Urothelium cell line (cell line): ENCODE measurements around the gene PITPNB.

Source experiments
- DNase-seq: peaks from one replicate; pipeline ENCODE4 v3.0.0; 2011; ENCODE audit warnings: low spot score, mixed read lengths
- FAIRE-seq: peaks from 2 replicates; lab custom pipeline; 2011; peaks lifted over from hg19 to GRCh38; lab: Jason Lieb, UNC

Gene PITPNB

DNA sequence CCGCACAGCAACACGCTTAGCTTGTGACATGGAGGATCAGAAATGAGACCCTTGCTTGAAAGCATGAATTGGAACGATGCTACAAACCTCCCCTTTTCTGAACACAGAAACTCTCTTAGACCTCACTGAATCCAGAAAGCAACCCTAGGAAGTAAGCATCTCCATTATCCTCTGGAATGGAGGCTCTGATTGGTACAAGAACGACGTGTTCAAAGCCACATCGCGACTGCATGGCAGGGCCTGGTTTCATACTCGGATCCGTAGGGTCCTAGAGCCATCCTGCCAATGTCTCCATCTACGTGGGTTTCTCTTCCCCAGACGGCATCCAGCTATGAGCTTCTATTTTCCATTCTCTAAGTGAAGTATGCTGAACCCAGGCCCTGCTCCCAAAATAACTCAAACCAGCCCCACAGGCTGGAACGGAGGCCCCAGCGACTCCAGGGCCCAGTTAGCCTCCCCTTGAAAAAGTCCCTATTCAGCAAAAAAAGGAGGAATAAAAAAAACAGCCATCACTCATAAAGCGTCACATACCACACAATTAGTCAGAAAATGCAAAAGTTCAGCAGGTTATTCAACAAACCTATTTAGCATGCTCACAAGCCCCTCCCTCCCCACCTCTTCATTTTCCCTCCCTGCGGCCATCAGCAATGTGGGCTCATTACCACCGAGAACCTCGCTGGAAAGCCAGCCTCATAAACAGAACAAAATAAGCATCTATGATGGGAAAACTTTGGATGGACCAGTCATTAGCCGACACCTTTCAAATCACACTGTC lies 110.4 kb downstream of the PITPNB start:
- no peak for DNase-seq

GRCh38 chr22:27805841-27806240 lies 113.2 kb downstream of the PITPNB start:
- no peak for DNase-seq
- FAIRE-seq = no peak

More for the DNA sequence above, 110.4 kb downstream of the PITPNB start:
- FAIRE-seq = peak; percentile 78

GRCh38 chr22:27804470-27805297 lies 114.4 kb downstream of the PITPNB start:
- peak; percentile 95 for DNase-seq
- no peak for FAIRE-seq

DNA sequence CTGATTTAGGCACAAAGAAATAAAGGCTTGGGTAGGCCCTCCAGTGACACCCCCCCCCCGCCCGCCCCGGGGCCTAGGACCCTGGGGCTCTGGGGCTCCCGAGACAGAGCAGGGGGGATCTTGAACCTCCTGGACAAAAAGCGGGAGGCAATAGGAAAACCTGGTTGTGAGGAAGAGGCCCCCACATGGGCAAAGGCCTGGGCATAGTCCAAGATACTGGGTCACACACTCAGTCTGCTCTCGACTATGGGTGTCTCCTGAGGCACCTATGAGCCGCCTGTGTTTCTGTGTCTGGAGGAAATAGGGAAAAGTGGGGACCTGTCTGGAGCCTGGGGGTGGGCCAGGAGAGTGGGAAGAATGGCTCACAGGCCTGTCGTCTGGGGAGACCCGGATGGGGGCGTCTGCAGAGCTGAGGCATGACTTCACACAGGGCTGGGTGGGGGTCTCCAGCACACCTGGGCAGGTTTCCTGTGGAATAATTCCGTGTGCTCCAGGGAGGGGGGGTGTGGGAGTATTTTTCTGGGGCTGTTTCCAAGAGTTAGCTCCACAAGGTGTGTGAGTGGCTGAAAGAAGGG lies 115.1 kb downstream of the PITPNB start:
- DNase-seq (no peak), FAIRE-seq (peak; percentile 50)

DNA sequence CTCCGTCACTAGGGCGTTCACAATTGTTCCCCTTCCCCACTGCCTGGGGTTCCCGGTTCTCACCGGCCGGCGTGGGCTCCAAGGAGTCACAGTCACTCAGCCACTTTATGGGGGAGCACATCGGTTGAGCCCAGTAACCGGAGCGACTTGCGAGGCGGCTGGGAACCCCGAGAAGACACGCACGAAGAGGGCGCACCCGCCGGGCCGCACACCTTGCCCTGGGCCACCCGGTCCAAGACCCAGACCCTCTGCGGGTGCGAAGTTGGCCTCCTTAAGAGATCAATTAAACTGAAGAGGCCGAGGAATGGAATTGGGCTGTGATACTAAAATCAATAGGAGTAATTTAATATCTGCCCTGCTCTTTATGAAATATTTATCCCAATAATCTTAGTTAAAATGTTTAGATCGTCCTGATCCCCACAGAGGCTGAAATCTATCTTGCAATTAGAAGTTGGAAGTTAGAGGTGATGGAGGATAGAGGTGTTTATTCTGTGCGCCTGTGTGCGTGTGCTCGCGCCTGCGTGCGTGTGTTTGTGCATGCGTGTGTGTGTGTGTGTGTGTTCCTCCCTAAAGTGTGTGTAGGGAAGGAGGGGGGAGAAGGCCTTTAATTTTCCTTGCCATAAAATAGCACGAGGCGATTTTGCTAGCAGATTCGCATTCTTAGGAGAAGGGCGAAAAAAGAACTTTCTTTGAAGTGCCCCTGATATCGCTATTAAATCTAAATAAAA lies 116.5 kb downstream of the PITPNB start:
- DNase-seq (no peak), FAIRE-seq (peak; percentile 96)
